Ovary (tissue), 3 donors: ENCODE data around the gene PTPRG.

ENCODE experiments used
- CTCF ChIP-seq, 3 donors: fragments of 450-650 bp in 2 of 3; fragments of 200-600 bp in 1 of 3; IDR thresholded peaks; one replicate each; pipeline versions ENCODE4 v1.5.1 to v1.8.0; 2016 to 2022; ENCODE audit warnings: antibody characterized with exemption in 3 of 3, mild to moderate bottlenecking in 1 of 3
- EP300 ChIP-seq: sonication (generic); formaldehyde crosslinking; IDR thresholded peaks from one replicate; pipeline ENCODE4 v1.6.1; 2017; ENCODE audit warnings: antibody characterized with exemption
- donor health status: DM: no; HTN: no; CAD: no.

GRCh38 chr3:62287392-62287927, 726.1 kb downstream of the PTPRG start:
- no peak for TF ChIP-seq CTCF (IDR thresholded peaks at IDR 0.05)
- no peak for TF ChIP-seq EP300
